ENCODE results near the gene DUSP19.
"Not testable (repeated sequence)": the region's sequence is repeated elsewhere in the genome, so short reads cannot be mapped to it uniquely, and the experiment has no call there.

Gene DUSP19, protein sequence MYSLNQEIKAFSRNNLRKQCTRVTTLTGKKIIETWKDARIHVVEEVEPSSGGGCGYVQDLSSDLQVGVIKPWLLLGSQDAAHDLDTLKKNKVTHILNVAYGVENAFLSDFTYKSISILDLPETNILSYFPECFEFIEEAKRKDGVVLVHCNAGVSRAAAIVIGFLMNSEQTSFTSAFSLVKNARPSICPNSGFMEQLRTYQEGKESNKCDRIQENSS

DNA sequence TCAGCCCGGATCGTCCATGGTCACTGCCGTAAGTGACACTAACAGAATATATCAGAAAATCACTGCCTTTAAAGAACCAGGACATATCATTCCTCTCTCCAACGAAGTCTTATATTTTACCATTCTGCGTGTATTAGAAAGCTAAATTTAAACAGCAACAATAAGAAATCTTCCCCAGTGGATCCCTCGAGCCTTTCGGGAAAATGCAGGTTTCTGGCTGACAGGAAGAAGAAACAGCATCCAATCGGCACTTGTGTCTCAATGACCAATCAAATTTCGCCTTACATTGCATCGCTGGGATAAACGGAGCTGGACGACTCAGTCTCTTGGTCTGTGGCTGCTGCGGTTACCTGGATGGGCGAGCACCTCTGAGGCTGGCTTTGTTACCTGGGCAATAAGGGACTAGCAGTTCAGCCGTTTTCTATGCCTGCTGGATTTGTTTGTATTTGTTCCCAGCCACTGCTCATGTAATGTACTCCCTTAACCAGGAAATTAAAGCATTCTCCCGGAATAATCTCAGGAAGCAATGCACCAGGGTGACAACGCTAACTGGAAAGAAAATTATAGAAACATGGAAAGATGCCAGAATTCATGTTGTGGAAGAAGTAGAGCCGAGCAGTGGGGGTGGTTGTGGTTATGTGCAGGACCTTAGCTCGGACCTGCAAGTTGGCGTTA, at the start of gene DUSP19:
DUSP19 (plus strand) TSS at position 284 of the 675 bp plus-strand sequence; CDS start at position 471, 187 bp downstream.
- DNase-seq, result peak; percentile 99

DNA sequence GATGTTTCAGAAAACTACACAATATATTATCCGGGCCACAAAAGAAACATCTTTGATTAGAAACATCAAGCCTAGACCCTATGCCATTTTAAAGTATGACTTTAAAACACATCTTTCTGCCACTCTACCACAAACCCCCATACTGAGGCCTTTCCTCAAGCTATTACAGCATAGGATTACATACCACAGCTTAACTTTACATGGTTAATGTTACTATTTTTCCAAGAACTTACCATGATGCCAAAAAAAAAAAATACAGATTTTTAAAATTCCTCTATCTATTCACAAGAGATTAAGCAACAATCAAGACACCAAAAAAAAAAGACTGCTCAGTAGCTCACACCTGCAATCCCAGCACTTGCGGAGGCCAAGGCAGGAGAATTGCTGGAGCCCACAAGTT, 49.3 kb upstream of the DUSP19 start:
- DNase-seq, result no peak

DNA sequence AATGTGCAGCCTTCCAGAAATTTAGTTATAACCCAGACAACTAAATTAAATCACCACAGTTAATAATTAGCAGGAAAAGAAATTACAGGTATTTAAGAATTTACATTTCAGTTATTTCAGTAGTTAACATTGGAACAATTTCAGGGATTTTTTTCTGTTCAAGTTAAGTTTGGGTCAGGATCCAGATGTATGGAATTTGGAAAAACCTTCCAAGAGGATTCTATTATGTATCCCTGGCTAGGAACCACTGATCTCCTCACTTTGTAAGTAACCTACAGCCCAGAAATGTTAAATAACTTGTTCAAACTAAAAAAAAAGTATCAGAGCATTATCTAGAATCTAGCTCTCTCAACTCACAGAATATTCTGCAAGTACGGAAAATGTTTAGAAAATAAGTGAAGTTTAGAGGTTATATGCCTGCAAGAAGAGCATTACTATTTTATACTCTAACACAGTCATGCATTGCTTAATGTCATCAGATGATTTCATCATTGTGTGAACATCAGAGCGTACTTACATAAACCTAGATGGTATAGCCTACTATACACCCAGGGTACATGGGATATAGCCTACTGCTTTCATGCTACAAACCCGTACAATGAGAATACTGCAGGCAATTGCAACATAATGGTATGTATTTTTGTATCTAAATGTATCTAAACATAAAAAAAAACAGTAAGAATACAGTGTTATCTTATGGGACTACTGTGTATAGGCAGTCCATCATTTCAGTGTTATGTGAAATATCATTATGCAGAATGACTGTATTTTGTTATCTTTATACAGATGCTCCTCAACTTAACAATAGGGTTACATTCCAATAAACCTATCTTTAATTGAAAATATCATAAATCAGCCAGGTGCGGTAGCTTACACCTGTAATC, 46.4 kb upstream of the DUSP19 start:
- DNase-seq, result no peak

DNA sequence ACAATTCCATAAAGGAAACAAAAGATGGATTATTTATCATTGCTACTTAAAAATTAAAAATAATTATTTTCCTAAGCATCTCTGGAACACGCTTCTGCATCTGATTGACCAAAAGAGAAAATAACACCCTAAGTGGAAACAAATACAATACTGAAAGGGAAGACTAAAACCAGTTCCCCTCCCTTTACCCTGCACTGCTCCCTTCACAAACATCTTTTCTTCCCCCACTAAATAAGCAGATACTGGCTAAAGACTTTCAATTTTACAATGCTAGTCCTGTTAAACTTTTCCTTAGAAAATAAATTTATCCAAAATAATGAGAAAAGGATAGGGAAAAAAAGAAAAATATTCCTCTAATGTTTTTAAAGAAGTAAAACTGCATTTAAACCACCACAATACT, 44.6 kb upstream of the DUSP19 start:
- DNase-seq, result no peak

DNA sequence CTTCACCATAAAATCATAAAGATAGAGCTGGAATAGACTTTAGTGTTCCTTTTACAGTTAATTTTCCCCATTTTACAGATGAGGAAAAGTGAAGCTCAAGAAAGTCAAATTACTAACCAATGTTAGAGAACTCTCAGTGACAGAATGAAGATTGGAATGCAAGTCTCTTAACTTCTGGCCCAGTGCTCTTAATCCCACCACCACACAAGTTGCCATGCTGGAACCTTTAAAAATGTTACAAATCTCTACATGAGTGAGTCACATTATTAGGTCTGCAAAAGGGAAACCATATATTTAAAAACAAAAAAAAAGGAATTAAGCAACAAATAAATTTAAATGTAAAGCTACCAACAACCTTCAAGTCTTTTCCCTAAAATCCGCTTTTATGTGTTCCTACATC, 43.7 kb upstream of the DUSP19 start:
- DNase-seq, result no peak

DNA sequence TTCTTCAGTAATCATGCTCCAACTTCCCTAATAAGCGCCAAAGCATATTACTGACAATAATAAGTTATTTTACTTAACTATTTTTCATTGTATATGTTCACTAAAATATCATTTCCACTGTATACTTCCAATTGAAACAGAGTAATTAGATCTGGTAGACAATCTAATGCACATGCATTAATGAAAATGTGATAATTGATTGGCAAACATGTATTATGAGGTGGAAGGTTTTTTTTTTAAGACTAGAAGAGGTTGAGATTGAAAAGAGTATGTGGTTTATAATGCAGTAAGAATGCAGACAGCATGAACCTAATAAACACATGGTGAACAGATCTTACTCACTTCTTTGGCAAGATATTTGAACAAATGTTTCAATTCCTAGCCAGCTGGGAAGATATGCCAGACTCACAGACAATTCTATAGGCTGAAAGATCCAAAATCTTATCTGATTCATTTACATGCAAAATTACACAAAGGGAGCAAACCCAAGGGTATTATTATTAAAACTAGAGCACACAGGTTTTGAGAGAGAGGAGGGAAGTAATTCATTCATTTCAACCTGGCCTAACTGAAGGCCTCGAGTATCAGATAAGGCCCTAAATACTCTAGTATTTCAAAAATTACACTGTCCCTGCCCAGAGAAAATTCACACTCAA, 43.1 kb upstream of the DUSP19 start:
- no peak for DNase-seq

DNA sequence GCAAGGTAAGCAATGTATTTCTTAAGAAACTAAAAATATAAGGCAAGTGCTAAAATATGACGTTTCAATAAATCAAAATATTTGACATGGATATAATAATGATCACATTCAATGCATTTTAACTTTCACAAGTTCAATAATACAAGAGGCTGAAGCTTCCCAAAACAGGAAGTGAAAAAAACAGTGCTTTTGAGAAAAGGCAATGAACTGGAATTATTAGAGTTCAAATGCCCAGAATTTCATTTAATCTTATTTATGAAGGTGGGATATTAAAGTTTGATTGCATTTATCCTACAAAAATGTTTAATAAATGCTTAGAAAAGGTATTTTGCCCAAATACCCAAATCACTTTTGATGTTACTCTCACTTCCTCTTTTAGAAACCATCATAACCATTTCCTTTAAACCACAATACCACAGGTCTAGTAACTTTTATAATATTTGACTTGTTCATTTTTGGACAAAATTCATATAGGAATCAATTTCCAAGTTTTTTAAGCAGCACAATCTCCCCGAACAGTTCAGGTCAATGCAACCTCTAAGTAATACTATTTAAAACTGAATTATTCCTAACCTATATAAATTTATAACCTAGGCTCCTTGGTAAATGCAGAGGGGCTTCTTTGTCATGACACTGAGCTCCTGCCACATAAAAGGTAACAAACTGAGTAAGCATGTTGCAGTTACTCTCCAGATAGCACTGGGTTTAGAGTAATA, 42.4 kb upstream of the DUSP19 start:
- DNase-seq, result no peak

DNA sequence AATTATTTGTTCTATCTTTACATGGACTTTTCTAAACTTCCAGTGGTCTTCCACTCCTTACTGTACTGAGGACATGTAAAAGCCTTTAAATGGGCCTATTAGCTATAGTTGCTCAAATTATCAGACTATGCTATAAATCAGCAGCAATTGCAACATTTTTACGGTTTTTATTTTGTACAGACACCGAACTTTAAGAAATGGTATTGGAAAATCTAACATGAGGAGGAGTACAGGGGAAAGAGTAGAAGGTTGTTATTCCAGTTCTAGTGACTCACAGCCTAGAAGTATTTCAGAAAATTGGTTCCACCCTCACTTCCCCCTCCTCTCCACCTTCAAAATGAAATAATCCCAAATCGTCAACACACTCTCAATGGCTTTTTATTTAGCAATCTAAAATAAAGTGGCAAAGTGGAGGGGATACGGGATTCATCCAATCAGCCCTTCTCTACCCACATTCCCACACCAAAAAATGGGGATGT, 41.4 kb upstream of the DUSP19 start:
- no peak for DNase-seq

DNA sequence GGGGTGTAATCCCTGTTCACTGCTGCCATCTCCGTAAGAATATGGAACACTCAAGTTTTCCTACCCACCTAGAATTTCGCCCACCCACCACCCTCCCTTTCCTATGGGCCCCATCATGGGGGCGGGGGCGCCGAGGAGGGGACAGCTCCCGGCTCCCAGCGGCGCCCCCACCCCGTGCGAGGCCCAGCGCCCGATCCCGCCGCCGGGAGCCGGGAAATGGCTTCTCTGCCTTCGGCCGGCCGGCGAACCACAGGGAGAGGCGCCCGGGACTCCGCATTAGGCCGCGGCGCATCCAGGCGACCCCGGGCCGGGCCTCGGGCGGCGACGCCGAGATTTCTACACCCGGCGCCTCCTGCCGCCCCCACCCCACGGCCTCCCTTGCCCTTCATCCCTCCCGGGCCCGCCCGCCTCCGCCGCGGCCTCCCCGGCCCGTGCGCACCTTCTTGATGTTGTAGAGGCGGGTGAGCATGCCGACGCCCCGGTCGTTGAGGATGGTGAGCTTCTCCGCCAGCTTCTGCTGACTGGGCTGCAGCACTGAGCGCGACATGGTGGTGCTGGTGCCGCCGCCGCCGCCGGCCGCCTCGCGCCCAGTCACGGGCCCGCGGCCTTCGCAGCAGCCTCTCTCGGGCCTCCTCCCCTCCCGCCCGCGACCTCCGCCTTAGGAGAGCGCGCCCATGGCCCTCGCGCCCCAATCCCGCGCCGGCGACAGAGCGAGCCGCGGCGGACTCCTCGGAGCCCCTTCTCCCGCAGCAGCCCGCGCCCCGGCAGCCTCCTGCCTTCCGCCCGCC, 40.8 kb upstream of the DUSP19 start:
- DNase-seq, result peak; percentile 88

DNA sequence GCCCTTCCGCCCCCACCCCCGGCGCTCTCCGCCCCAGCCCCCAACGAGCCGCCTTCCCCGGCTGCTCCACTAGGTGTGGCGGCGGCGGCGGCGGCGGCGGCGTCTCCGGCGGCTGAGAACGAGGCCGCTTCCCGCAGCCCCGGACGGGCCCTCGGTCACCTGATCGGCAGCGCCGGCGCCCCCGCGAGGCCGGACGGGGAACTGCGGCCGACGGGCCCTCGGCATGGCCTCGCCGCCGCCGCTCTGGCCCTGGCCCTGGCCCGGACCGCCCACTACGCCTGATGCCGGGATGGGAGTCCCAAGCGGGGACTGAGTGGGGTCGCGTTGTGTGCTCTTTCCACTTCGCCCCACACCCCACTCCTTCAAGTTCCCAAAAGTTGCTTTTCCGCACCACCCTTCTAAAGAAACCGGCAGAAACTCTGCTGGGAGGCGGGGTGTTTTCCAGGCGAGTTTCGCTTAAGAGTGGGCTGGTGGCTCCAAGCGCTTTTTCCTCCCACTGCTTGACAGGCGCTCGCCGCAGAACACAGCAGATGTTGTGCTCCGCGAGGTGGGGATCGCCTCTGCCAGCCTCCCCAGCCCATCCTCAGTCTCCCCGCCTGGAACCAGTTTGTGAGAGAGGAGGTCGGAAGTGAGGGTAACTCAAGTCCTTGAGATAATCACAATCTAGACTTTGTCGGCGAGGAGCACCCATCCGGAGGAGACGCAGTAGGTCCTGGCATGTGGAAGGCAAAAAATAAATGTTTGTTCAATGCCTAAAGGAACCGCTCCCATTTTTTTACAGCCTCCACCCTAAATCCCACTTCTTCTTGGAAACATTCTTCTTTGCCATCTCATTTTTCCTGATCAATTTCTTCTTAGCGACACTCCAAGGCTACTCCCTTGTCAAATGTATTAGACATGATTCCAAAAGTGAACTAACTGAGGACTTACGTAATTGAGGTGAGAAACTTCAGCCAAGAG, 39.9 kb upstream of the DUSP19 start, which contains the start of gene NCKAP1:
NCKAP1 (minus strand) TSS at position 117 of the 960 bp plus-strand sequence. CDS start 358 bp downstream, outside the sequence.
- peak; percentile 94 for DNase-seq

DNA sequence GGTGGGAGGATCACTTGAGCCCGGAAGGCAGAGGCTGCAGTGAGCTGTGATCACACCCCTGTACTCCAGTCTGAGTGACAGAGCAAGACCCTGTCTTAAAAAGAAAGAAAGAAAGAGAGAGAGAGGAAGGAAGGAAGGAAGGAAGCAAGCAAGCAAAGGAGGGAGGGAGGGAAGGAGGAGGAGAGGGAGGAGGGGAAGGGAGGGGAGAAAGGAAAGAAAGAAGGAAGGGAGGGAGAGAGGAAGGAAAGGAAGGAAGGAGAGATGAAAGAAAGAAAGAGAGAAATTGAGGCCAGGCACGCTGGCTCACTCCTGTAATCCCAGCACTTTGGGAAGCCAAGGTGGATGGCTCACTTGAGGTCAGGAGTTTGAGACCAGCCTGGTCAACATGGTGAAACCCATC, 37.9 kb upstream of the DUSP19 start:
- DNase-seq, result no peak

DNA sequence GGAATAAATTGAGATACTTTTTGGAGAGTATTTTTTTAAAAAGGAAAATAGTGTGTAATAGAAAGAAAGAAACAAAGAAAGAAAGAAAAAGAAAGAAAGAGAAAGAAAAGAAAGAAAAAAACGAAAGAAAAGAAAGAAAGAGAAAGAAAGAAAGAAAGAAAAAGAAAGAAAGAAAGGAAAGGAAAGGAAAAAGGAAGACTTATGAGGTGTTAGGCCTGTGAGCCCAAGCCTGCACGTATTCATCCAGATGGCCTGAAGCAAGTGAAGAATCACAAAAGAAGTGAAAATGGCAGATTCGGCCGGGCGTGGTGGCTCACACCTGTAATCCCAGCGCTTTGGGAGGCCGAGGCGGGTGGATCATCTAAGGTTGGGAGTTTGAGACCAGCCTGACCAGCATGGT, 35.0 kb upstream of the DUSP19 start:
- not testable (repeated sequence) for DNase-seq

DNA sequence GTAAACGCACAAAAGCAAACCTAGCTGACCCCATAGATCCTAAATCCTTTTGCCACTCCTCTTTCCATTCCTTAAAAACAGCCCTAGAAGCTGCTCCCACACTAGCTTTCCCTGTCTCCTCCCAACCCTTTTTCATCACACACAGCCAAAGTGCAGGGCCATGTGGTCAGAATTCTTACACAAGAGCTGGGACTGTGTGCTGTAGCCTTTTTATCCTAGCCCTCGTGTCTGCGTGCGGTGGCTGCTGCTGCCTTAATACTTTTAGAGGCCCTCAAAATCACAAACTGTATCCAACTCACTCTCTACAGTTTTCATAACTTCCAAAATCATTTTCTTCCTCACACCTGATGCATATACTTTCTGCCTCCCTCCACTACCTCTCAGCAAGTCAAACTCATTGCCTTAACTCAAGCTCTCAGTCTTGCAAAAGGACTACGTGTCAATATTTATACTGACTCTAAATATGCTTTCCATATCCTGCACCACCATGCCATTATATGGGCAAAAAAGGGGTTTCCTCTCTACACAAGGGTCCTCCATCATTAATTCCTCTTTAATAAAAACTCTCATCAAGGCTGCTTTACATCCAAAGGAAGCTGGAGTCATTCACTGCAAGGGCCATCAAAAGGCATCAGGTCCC, 30.9 kb upstream of the DUSP19 start:
- DNase-seq, result not testable (repeated sequence)

DNA sequence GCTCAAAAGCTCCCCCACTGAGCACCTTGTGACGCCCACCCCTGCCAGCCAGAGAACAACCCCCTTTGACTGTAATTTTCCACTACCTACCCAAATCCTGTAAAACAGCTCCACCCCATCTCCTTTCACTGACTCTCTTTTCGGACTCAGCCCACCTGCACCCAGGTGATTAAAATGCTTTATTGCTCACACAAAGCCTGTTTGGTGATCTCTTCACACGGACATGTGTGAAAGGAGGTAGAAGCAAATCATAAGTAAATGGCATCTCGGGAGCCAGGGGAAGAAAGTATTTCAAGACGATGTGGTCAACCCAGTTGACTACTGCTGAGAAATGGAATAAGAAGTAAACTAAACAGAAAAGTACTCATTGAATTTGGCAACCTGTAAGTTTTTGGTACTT, 29.1 kb upstream of the DUSP19 start:
- DNase-seq, result no peak

DNA sequence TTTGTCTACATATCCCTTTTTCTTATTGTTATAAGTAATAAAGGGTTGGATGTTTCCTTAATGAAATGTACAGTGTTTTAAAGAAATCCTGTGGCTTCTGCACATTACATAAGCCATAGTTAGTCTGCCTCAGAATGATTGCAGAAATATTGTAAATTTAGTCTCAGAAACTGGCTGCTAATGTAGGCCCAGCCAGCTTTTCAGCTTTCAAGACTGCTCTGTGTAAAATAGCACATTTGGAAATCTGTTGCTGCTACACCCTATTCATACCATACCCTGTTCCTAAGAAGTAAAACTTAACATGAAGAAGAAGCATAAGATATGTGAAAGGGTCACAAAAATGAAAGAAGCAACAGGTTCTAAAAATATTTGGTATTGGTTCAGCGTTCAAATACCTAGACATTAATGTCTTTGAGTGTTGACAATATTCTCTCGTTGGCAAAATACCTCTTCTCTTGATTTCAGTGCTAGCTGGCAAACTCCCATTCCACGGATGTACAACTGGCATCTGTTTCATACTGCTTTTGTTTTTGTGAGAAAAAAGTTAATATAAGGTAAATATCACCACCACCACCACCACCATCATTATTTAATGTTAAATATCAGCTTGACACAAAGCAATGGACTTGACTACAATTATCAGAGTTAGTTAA, 21.1 kb upstream of the DUSP19 start:
- DNase-seq, result no peak

DNA sequence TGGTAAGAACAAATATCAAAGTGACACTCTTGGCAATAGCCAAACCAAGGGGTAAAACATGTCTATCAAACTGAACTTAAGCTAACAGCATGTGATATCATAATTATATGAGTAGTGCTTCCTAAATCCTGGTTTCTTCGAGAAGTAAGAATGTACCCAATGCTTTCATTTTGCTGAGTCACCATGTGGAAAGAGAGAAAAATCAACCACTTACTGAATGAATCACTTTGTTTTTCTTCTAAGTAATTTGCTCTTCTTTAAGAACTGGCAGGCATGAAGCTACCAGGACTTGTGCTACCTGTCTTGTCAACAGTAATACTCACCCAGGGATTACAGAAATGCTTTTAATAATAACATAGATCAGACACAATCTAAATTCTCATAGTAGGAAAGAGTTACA, 19.0 kb upstream of the DUSP19 start:
- DNase-seq, result no peak

DNA sequence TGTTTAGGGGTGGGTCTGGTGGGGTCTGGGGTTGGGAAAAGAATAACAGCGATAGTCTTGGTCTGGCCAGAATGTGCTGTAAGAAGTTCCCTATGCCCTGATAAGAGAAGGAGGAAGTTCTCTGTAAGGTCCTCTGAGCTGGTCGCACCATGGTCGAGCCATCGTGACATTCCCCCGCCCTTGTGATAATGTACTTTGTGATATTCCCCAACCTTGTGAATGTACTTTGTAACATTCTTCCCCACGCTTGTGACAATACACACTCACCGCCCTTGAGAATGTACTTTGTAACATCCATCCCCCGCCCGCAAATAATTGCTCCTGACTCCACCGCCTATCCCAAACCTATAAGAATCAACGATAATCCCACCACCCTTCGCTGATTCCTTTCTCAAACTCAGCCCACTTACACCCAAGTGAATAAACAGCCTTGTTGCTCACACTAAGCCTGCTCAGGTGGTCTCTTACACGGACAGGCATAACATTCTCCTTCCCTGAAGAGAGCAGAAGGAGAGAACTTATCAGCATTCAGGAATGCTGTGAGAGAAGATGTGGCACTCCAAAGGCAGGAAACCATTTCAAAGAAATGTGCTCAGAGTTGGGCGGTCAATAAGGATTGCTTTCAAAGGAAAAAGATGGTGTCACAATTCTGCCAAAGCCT, 17.8 kb upstream of the DUSP19 start:
- DNase-seq, result no peak

DNA sequence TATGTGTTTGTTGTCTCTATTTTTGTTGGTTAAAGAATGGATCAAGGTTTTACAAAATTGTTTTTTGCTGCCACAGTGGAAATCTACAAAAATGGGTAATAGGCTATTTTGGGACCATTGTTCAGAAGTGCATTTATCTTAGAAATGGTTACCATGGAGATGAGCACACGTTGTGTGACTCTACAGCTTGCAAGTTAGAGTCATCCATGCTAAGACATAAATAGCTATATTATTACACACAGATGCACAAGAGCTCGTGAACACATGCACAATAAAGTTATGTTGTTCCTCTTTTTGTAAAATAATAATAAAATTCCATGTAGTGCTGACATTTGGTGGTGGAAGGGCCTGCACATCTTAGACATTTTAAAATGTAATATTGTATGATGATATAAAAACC, 15.5 kb upstream of the DUSP19 start:
- DNase-seq, result no peak

DNA sequence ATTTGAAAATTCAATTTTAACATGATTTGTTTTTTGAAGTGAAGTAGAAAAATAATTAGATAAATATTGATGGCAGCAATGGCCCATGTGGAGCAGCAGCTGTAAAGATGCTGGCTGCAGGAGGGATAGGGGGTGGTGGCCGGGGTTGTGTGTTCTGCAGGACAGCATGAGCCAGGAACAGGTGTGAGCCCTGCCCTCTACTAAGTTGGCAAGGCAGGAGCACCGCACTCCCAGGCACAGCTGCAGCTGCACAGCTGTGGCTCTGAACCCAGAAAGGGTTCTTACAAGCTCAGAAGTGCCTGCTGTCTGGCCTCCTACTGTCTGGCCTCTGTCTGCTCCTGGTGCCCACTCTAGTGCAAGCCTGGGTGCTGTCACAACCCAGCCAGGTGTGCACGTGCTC, 10.0 kb upstream of the DUSP19 start:
- no peak for DNase-seq
